Ectodermal cell (in vitro differentiated cells): Measurements from ENCODE around the gene ADAM29. TPM values are rescaled to one million over a fixed set of nuclear protein-coding genes. Genes with fewer than 3 reads are reported as not detected.
"Not testable (repeated sequence)": the region's sequence is repeated elsewhere in the genome, so short reads cannot be mapped to it uniquely, and the experiment has no call there.

ENCODE experiments used
- H3K27ac ChIP-seq: 2 replicates; pipeline ENCODE4 v1.7.0; 2013; ENCODE audit warnings: mild to moderate bottlenecking, low read depth, low read length; ENCODE audit not compliant: insufficient read depth, poor library complexity, severe bottlenecking
- H3K27me3 ChIP-seq: 2 replicates; pipeline ENCODE4 v1.7.0; 2013; ENCODE audit warnings: mild to moderate bottlenecking, low read length; ENCODE audit not compliant: insufficient read depth, control insufficient read depth, poor library complexity, severe bottlenecking
- H3K36me3 ChIP-seq: one replicate; pipeline ENCODE4 v1.7.0; 2013; ENCODE audit warnings: low read length; ENCODE audit not compliant: control insufficient read depth, insufficient read depth
- H3K4me1 ChIP-seq: one replicate; pipeline ENCODE4 v1.7.0; 2013; ENCODE audit warnings: low read length; ENCODE audit not compliant: control insufficient read depth, insufficient read depth
- H3K4me3 ChIP-seq: 2 replicates; pipeline ENCODE4 v1.7.0; 2013; ENCODE audit warnings: low read depth, low read length, control low read depth; ENCODE audit not compliant: insufficient read depth
- H3K9me3 ChIP-seq: 2 replicates; pipeline ENCODE4 v1.7.0; 2013; ENCODE audit warnings: mild to moderate bottlenecking, low read length, moderate library complexity; ENCODE audit not compliant: control insufficient read depth
- WGBS, 2 experiments: methylation state at CpG; one replicate each; pipeline ENCODE4 v1.1.7; 2013; ENCODE audit warnings: missing lambda C conversion rate in 2 of 2; 5-methylcytosine and 5-hydroxymethylcytosine counted together
- polyA plus RNA-seq, 4 experiments: library from polyadenylated mRNA; stranded (reverse); fragments of 50-300 nt; gene quantifications; one replicate each; pipeline ENCODE4 v1.2.3, GENCODE V29; 2013

ADAM29 gene
- polyA plus RNA-seq (2013, experiment 1 of 4), result not detected
- not detected for polyA plus RNA-seq (2013, experiment 2 of 4)
- not detected for polyA plus RNA-seq (2013, experiment 3 of 4)
- not detected for polyA plus RNA-seq (2013, experiment 4 of 4)

- Histone ChIP-seq H3K27ac (no peak within 1 kb of the TSS), H3K36me3 (no peaks in the 10 kb centered on the region), H3K4me1 (no peaks in the 10 kb centered on the region), H3K4me3 (no peak within 1 kb of the TSS), H3K27me3 (no peaks in the 10 kb centered on the region), H3K9me3 (no peaks in the 10 kb centered on the region)
- 91 to 95% methylated on average over 5 of the region's 5 CpGs for WGBS, 2 experiments
Observed at GRCh38 chr4:174918058-174918457, at the start of gene ADAM29. Gene ADAM29 (plus strand): TSS chr4:174918358. CDS start chr4:174975526, 57,168 bp downstream.

GRCh38 chr4:174869339-174869738, 48.8 kb upstream of the ADAM29 start:
- Histone ChIP-seq H3K4me1 (no peaks in the 10 kb centered on the region), H3K4me3 (no peak overlapping the region), H3K36me3 (no peaks in the 10 kb centered on the region), H3K9me3 (no peaks in the 10 kb centered on the region), H3K27me3 (no peaks in the 10 kb centered on the region), H3K27ac (no peak overlapping the region)
- 90 to 94% methylated on average over 3 of the region's 3 CpGs for WGBS, 2 experiments

- Histone ChIP-seq H3K4me1 (no peaks in the 10 kb centered on the region), H3K4me3 (no peak overlapping the region), H3K36me3 (no peaks in the 10 kb centered on the region), H3K27me3 (no peaks in the 10 kb centered on the region), H3K9me3 (no peaks in the 10 kb centered on the region), H3K27ac (no peak overlapping the region)
- WGBS, 2 experiments, result 88 to 90% methylated on average over 2 of the region's 2 CpGs
Observed at GRCh38 chr4:174870311-174870710, 47.8 kb upstream of the ADAM29 start.

- Histone ChIP-seq H3K36me3 (no peaks in the 10 kb centered on the region), H3K4me3 (no peak overlapping the region), H3K27me3 (no peaks in the 10 kb centered on the region), H3K27ac (no peak overlapping the region), H3K9me3 (no peaks in the 10 kb centered on the region), H3K4me1 (no peaks in the 10 kb centered on the region)
Observed at GRCh38 chr4:174871407-174871806, 46.8 kb upstream of the ADAM29 start.

GRCh38 chr4:174873146-174873545, 45.0 kb upstream of the ADAM29 start:
- not testable (repeated sequence) for H3K9me3 ChIP-seq, H3K4me3 ChIP-seq, H3K27me3 ChIP-seq, H3K36me3 ChIP-seq, H3K27ac ChIP-seq, H3K4me1 ChIP-seq
- 85 to 92% methylated on average over 3 of the region's 4 CpGs for WGBS, 2 experiments

- Histone ChIP-seq H3K27ac (no peak overlapping the region), H3K36me3 (no peaks in the 10 kb centered on the region), H3K4me3 (no peak overlapping the region), H3K27me3 (no peaks in the 10 kb centered on the region), H3K9me3 (no peaks in the 10 kb centered on the region), H3K4me1 (no peaks in the 10 kb centered on the region)
- WGBS, 2 experiments, result 7 to 32% methylated on average over 1 of the region's 1 CpG
Observed at GRCh38 chr4:174873931-174874330, 44.2 kb upstream of the ADAM29 start.

- H3K9me3 ChIP-seq, result no peaks in the 10 kb centered on the region
- H3K36me3 ChIP-seq, result no peaks in the 10 kb centered on the region
- 75% methylated on average over 1 of the region's 1 CpG; no CpG with 5 or more reads in 1 of the 2 experiments for WGBS, 2 experiments
- no peaks in the 10 kb centered on the region for H3K4me1 ChIP-seq
- no peak overlapping the region for H3K4me3 ChIP-seq
- H3K27ac ChIP-seq, result no peak overlapping the region
- H3K27me3 ChIP-seq, result no peaks in the 10 kb centered on the region
Observed at GRCh38 chr4:174874898-174875297, 43.3 kb upstream of the ADAM29 start.

- Histone ChIP-seq H3K27ac (no peak overlapping the region), H3K36me3 (no peaks in the 10 kb centered on the region), H3K9me3 (no peaks in the 10 kb centered on the region), H3K4me3 (no peak overlapping the region), H3K4me1 (no peaks in the 10 kb centered on the region), H3K27me3 (no peaks in the 10 kb centered on the region)
- WGBS, 2 experiments, result 84 to 91% methylated on average over 5 to 7 of the region's 7 CpGs
Observed at GRCh38 chr4:174880001-174880400, 38.2 kb upstream of the ADAM29 start.

- H3K9me3 ChIP-seq, result no peaks in the 10 kb centered on the region
- no peak overlapping the region for H3K4me3 ChIP-seq
- no peaks in the 10 kb centered on the region for H3K4me1 ChIP-seq
- WGBS, 2 experiments, result 90% methylated on average over 5 to 6 of the region's 6 CpGs
- no peak overlapping the region for H3K27ac ChIP-seq
- H3K27me3 ChIP-seq, result no peaks in the 10 kb centered on the region
- no peaks in the 10 kb centered on the region for H3K36me3 ChIP-seq
Observed at GRCh38 chr4:174882317-174882992, 35.7 kb upstream of the ADAM29 start.

GRCh38 chr4:174907508-174907907, 10.7 kb upstream of the ADAM29 start:
- Histone ChIP-seq H3K27ac (no peak overlapping the region), H3K4me3 (no peak overlapping the region), H3K4me1 (no peaks in the 10 kb centered on the region), H3K9me3 (no peaks in the 10 kb centered on the region), H3K36me3 (no peaks in the 10 kb centered on the region), H3K27me3 (no peaks in the 10 kb centered on the region)
